SU-DHL-6 (cell line): ENCODE measurements around the gene SYTL1.

Source experiments
- H2AFZ ChIP-seq: fragments of 200-600 bp; sonication (generic); 2 replicates; pipeline ENCODE4 v1.6.1; 2014; ENCODE audit warnings: low read depth, mild to moderate bottlenecking, moderate library complexity, mixed read lengths, antibody characterized with exemption, low read length; ENCODE audit not compliant: severe bottlenecking
- H3F3A ChIP-seq: fragments of 200-600 bp; shearing (Covaris generic); 2 replicates; pipeline ENCODE4 v1.6.0; 2016; ENCODE audit warnings: antibody characterized with exemption, mild to moderate bottlenecking; ENCODE audit not compliant: insufficient read depth
- H3K27ac ChIP-seq: fragments of 200-600 bp; sonication (generic); 2 replicates; pipeline ENCODE4 v1.5.1; 2016; ENCODE audit warnings: low read depth, mild to moderate bottlenecking, low read length, moderate library complexity, mixed read lengths
- H3K27me3 ChIP-seq: fragments of 200-600 bp; sonication (generic), shearing (Covaris generic); 2 replicates; pipeline ENCODE4 v1.6.0; 2014; ENCODE audit warnings: mild to moderate bottlenecking, low read length
- H3K36me3 ChIP-seq: fragments of 200-600 bp; sonication (generic); 2 replicates; pipeline ENCODE4 v1.6.1; 2014; ENCODE audit warnings: mild to moderate bottlenecking, low read length, mixed read lengths
- H3K4me2 ChIP-seq: fragments of 300-600, 200-600 bp; shearing (Covaris generic), sonication (generic); 2 replicates; pipeline ENCODE4 v1.6.0; 2014; ENCODE audit warnings: low read length, low read depth, mild to moderate bottlenecking; ENCODE audit not compliant: poor library complexity, severe bottlenecking
- H3K4me3 ChIP-seq: fragments of 200-600 bp; sonication (generic); 2 replicates; pipeline ENCODE4 v1.5.1; 2014; ENCODE audit warnings: antibody characterized with exemption, low read length, mild to moderate bottlenecking, mixed read lengths; ENCODE audit not compliant: insufficient read depth, poor library complexity, severe bottlenecking
- H3K79me2 ChIP-seq: fragments of 200-600 bp; sonication (generic); 2 replicates; pipeline ENCODE4 v1.6.1; 2014; ENCODE audit warnings: mild to moderate bottlenecking, low read length, moderate library complexity; ENCODE audit not compliant: insufficient read depth
- H3K9ac ChIP-seq: fragments of 200-600 bp; sonication (generic); 2 replicates; pipeline ENCODE4 v1.7.0; 2014; ENCODE audit warnings: mild to moderate bottlenecking, low read length
- H3K9me2 ChIP-seq: fragments of 200-600 bp; sonication (generic); replicated peaks from 2 replicates; pipeline ENCODE4 v1.6.1; 2014; ENCODE audit warnings: low read length; ENCODE audit not compliant: insufficient read depth
- H3K9me3 ChIP-seq: fragments of 200-600 bp; sonication (generic); 2 replicates; pipeline ENCODE4 v1.6.1; 2014; ENCODE audit warnings: low read length, mixed read lengths; ENCODE audit not compliant: insufficient read depth
- H4K20me1 ChIP-seq: fragments of 200-600 bp; sonication (generic); 2 replicates; pipeline ENCODE4 v1.6.1; 2014; ENCODE audit warnings: low read depth, mild to moderate bottlenecking, antibody characterized with exemption, low read length, moderate library complexity, mixed read lengths
- CTCF ChIP-seq: fragments of 200-600 bp; sonication (generic); IDR thresholded peaks from one replicate; pipeline ENCODE4 v1.5.1; 2017; ENCODE audit warnings: antibody characterized with exemption, mild to moderate bottlenecking, low read length, moderate library complexity; ENCODE audit not compliant: insufficient read depth, poor library complexity, severe bottlenecking
- EZH2phosphoT487 ChIP-seq: fragments of 200-600 bp; sonication (generic), shearing (Covaris generic); conservative IDR thresholded peaks from 2 replicates; pipeline ENCODE4 v1.6.1; 2018; ENCODE audit warnings: mild to moderate bottlenecking, antibody characterized with exemption, low read length, moderate library complexity, mixed read lengths

Gene SYTL1

DNA sequence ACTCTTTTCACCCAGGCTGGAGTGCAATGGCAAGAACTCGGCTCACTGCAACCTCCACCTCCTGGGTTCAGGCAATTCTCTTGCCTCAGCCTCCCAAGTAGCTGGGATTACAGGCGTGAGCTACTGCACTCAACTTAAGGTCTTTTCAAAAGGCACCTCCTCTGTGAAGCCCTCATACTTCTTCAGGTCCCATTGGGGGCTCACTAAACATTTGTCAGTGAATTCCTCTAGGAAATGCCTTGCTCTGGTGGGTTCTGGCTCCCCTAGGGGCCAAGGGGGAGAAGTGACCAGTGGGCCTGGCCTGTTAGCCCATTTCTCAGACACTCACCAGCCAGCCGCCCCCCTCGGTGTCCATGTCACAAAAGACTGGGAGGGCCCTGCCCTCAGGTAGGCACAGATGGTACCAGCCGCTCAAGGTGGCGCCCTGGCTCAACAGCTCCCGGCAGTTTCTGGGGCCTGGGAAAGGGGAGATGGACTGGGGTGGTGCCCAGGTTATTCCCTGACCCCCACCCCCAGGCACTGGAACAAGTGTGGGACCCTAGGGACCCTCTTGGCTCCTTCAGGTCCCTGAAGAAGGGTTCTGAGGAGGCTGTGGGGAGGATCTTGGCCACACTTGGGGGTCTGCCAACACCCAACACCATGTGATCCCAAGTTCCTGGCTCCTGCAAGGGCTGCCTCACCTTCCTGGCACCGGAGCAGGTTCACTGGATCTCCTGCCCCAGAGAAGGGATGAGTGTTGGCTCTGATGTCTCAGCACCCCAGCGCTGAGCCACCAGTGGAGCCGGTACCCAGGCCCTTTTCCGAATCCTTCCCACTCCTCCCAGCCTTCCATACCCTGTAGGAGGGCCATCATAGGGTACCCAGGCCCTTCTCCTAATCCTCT, 31.2 kb downstream of the SYTL1 start:
- H3K27me3 ChIP-seq = no peaks in the 10 kb centered on the region
- no peaks in the 10 kb centered on the region for H3F3A ChIP-seq
- no peak overlapping the region for H3K4me2 ChIP-seq
- no peak overlapping the region for H2AFZ ChIP-seq
- H4K20me1 ChIP-seq = no peaks in the 10 kb centered on the region
- no peak overlapping the region for H3K4me3 ChIP-seq
- no peak for TF ChIP-seq CTCF
- no peak for TF ChIP-seq EZH2phosphoT487
- no peaks in the 10 kb centered on the region for H3K9me2 ChIP-seq
- H3K36me3 ChIP-seq = no peaks in the 10 kb centered on the region
- no peaks in the 10 kb centered on the region for H3K9me3 ChIP-seq
- H3K79me2 ChIP-seq = no peaks in the 10 kb centered on the region
- H3K27ac ChIP-seq = no peak overlapping the region
- no peak overlapping the region for H3K9ac ChIP-seq

DNA sequence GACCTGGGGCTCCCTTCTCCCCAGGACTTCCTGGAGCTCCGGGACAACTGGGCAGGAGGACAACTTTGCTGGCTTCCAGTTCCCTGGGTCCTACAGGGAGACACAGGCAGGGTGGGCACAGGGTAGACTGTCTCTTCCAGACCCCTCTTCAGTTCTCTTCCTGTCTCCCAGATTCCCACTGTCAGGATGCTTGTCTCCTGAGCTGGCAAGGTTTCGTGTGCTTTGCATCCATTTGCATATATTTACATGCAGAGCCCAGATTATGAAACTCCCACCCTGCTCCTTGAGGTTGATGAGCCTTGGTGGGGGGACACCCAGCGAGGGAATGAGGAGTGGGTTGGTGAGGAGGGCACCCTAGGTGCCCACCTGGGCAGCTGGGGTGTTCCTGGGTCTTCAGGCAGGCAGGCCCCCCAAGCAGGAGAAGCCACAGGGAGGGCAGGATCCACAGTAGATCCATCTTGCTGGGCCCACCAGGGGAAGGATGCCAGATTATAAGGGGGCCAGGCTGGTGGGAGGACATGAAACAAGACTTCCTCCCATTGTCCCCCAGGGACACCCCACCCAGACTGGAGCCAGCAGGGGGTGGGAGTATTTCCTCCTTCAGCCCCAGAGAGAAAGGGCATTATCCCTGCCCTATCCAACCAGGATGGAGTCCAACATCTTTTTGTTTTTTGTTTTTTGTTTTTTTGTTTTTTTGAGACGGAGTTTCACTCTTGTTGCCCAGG, 32.7 kb downstream of the SYTL1 start, which contains the start of gene FCN3:
Gene FCN3 (minus strand): TSS at position 463 of the 725 bp plus-strand sequence. CDS start 6 bp downstream, at position 457.
- no peak within 1 kb of the TSS for H3K9ac ChIP-seq
- no peak within 1 kb of the TSS for H3K4me2 ChIP-seq
- no peaks in the 10 kb centered on the region for H3K9me2 ChIP-seq
- H3K9me3 ChIP-seq = no peaks in the 10 kb centered on the region
- H3K4me3 ChIP-seq = no peak within 1 kb of the TSS
- H3K27ac ChIP-seq = no peak within 1 kb of the TSS
- H3K27me3 ChIP-seq = no peaks in the 10 kb centered on the region
- H3K79me2 ChIP-seq = no peaks in the 10 kb centered on the region
- no peak for TF ChIP-seq CTCF
- no peak for TF ChIP-seq EZH2phosphoT487
- H3F3A ChIP-seq = no peaks in the 10 kb centered on the region
- H4K20me1 ChIP-seq = no peaks in the 10 kb centered on the region
- no peak within 1 kb of the TSS for H2AFZ ChIP-seq
- no peaks in the 10 kb centered on the region for H3K36me3 ChIP-seq

- Histone ChIP-seq H3K9ac (no peak overlapping the region), H3K4me3 (no peak overlapping the region)
Observed at GRCh38 chr1:27377760-27378495, 36.1 kb downstream of the SYTL1 start.

More at GRCh38 chr1:27377760-27378495, 36.1 kb downstream of the SYTL1 start:
- no peaks in the 10 kb centered on the region for H4K20me1 ChIP-seq
- no peaks in the 10 kb centered on the region for H3K27me3 ChIP-seq
- H2AFZ ChIP-seq = no peak overlapping the region
- H3K79me2 ChIP-seq = no peaks in the 10 kb centered on the region
- no peak overlapping the region for H3K27ac ChIP-seq
- H3F3A ChIP-seq = no peaks in the 10 kb centered on the region
- no peaks in the 10 kb centered on the region for H3K36me3 ChIP-seq
- H3K9me2 ChIP-seq = no peaks in the 10 kb centered on the region
- H3K9me3 ChIP-seq = no peaks in the 10 kb centered on the region
- no peak overlapping the region for H3K4me2 ChIP-seq
- TF ChIP-seq CTCF = no peak
- no peak for TF ChIP-seq EZH2phosphoT487
